Activated CD8-positive, alpha-beta T cell treated with anti-CD3 and anti-CD28 coated beads for 36 hours (primary cell): ENCODE measurements around the gene STK4. TPM values are rescaled to one million over a fixed set of nuclear protein-coding genes. Genes with fewer than 3 reads are reported as not detected.

Source experiments
- ATAC-seq: fragments of 200-7000 bp; cut with Tn5 transposase; one replicate; pipeline ENCODE4 v1.10.0; 2021; ENCODE audit warnings: mild to moderate bottlenecking, moderate library complexity
- CTCF ChIA-PET: fragments of 350-600 bp; sonication (Branson Sonifier 250); formaldehyde crosslinking; loops from one replicate; lab custom pipeline; 2021; ENCODE audit warnings: antibody characterized with exemption; lab: Charles Lee
- POLR2A ChIA-PET: fragments of 350-600 bp; sonication (Branson Sonifier 250); formaldehyde crosslinking; loops from one replicate; lab custom pipeline; 2021; ENCODE audit warnings: antibody characterized with exemption; lab: Charles Lee
- DNase-seq: peaks from one replicate; pipeline ENCODE4 v3.0.0-alpha.2; 2020
- H3K27ac Mint-ChIP-seq: one replicate; pipeline ENCODE4 v1.8.0; 2021; ENCODE audit warnings: mild to moderate bottlenecking, mixed read lengths
- H3K27me3 Mint-ChIP-seq: one replicate; pipeline ENCODE4 v1.8.0; 2021; ENCODE audit warnings: mixed read lengths
- H3K36me3 Mint-ChIP-seq: one replicate; pipeline ENCODE4 v1.8.0; 2021; ENCODE audit warnings: low read depth, mixed read lengths
- H3K4me1 Mint-ChIP-seq: one replicate; pipeline ENCODE4 v1.8.0; 2021; ENCODE audit warnings: low read depth, mixed read lengths
- H3K4me3 Mint-ChIP-seq: one replicate; pipeline ENCODE4 v1.8.0; 2021; ENCODE audit warnings: mild to moderate bottlenecking, moderate library complexity, mixed read lengths
- H3K9me3 Mint-ChIP-seq: one replicate; pipeline ENCODE4 v1.8.0; 2021; ENCODE audit warnings: mixed read lengths
- intact Hi-C: fragments of 100-400 bp; cut with micrococcal nuclease; formaldehyde crosslinking; loops from one replicate; pipeline ENCODE4 v1.10.0; 2022
- total RNA-seq, 2 experiments: library from RNA; stranded (reverse); gene quantifications; one replicate each; pipeline ENCODE4 v1.2.3, GENCODE V29; 2021
- TF ChIP-seq, protein P1 (sequence below): fragments of 200-600 bp; IDR thresholded peaks from one replicate; pipeline ENCODE4 v1.8.0; 2022; ENCODE audit warnings: antibody characterized with exemption, mild to moderate bottlenecking

The STK4 gene
- total RNA-seq, 2 experiments from 2014 or later = 154 to 165 TPM

DNA sequence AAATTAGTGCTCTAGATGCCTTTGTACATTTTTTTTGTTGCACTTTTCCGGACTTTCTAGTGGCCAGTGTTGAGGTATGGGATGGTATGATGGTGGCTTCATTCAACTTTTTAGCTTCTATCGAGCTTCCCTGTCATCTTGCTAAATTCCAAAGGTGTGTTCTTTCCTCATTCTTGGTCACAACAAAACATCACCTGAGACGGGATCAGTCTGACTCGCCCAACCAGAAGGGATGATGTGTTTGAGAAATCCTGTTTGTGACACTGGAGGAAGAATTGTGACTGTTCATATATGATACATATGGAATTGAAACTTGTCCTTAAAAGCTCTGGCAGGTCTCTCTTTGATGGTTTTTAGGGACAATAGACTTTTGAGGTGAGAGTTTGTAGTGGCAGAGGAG is 100.8 kb downstream of the STK4 start:
- CTCF ChIA-PET = interaction anchor here (1.1 to 1.5 kb wide), 3 partner anchors 9 to 29 kb away, joined by 3 to 6 read pairs (median 5); no protein-coding TSS in a partner anchor
- Mint-ChIP-seq H3K36me3 (peaks cover 68% of the 10 kb centered on the region), H3K9me3 (no peaks in the 10 kb centered on the region), H3K27ac (peak overlapping the region; percentile 53), H3K4me1 (peaks cover 71% of the 10 kb centered on the region), H3K27me3 (no peaks in the 10 kb centered on the region), H3K4me3 (no peak overlapping the region)
- ATAC-seq (no peak), DNase-seq (no peak)
- POLR2A ChIA-PET = interaction anchor here (1.5 kb wide), 1 partner anchor 23 kb away, joined by 4 read pairs; no protein-coding TSS in a partner anchor
- TF ChIP-seq, protein P1, sequence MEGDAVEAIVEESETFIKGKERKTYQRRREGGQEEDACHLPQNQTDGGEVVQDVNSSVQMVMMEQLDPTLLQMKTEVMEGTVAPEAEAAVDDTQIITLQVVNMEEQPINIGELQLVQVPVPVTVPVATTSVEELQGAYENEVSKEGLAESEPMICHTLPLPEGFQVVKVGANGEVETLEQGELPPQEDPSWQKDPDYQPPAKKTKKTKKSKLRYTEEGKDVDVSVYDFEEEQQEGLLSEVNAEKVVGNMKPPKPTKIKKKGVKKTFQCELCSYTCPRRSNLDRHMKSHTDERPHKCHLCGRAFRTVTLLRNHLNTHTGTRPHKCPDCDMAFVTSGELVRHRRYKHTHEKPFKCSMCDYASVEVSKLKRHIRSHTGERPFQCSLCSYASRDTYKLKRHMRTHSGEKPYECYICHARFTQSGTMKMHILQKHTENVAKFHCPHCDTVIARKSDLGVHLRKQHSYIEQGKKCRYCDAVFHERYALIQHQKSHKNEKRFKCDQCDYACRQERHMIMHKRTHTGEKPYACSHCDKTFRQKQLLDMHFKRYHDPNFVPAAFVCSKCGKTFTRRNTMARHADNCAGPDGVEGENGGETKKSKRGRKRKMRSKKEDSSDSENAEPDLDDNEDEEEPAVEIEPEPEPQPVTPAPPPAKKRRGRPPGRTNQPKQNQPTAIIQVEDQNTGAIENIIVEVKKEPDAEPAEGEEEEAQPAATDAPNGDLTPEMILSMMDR = no peak
- intact Hi-C loops = no loop called here

DNA sequence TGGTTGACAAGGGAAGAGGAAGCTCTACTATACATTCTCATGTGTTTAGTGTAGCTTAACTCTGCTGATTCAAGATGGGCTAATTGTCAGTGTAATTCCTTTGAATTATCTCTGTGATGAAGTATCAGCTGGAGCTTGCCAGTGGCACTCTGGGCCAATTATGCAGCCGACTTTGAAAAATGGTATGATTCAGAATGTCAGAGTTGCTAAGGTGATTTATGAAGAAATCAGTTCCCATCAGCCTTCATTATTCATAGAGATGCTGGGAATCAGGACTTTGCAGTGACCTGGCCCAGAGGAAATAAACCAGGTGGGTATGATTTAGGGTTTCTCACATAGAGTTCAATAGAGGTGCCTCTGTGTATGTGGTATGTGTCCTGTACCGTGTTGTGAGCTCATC is 101.2 kb downstream of the STK4 start:
- Mint-ChIP-seq H3K9me3 (no peaks in the 10 kb centered on the region), H3K27ac (peak overlapping the region; percentile 53), H3K36me3 (peaks cover 65% of the 10 kb centered on the region), H3K4me3 (no peak overlapping the region), H3K27me3 (no peaks in the 10 kb centered on the region), H3K4me1 (peaks cover 72% of the 10 kb centered on the region)
- intact Hi-C loops = no loop called here
- ChIA-PET POLR2A (interaction anchor here (1.5 kb wide), 1 partner anchor 23 kb away, joined by 4 read pairs; no protein-coding TSS in a partner anchor), CTCF (interaction anchor here (0.9 to 1.5 kb wide), 4 partner anchors 9 to 28 kb away, joined by 3 to 6 read pairs (median 4); no protein-coding TSS in a partner anchor)
- DNase-seq (no peak), ATAC-seq (no peak)
- TF ChIP-seq, protein P1 = no peak

DNA sequence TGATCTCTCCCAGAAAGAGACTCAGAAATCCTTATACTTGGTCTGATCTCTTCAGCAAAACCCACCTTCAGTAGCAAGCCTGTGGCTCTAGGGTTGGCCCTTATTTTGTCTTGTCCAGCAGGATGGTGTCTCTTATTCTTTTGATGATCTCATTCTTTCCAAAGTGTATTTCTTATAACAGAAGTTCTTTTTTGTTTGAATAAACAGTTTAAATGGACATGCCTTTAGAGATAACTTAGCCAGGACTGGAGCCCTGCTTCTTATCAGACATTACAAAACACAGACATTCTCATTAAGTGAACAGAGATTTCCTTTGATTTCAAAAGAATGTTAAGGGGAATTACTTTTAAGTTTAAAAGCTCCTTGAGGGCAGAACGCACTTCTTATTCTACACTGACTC is 102.9 kb downstream of the STK4 start:
- H3K4me1 Mint-ChIP-seq = peaks cover 73% of the 10 kb centered on the region
- H3K27ac Mint-ChIP-seq = peak overlapping the region; percentile 69
- no peaks in the 10 kb centered on the region for H3K27me3 Mint-ChIP-seq
- no peaks in the 10 kb centered on the region for H3K9me3 Mint-ChIP-seq
- intact Hi-C loops = no loop called here
- ATAC-seq = no peak
- no peak overlapping the region for H3K4me3 Mint-ChIP-seq
- POLR2A ChIA-PET = no interaction called here
- CTCF ChIA-PET = no interaction called here
- H3K36me3 Mint-ChIP-seq = peaks cover 64% of the 10 kb centered on the region
- TF ChIP-seq, protein P1 = no peak
- no peak for DNase-seq

DNA sequence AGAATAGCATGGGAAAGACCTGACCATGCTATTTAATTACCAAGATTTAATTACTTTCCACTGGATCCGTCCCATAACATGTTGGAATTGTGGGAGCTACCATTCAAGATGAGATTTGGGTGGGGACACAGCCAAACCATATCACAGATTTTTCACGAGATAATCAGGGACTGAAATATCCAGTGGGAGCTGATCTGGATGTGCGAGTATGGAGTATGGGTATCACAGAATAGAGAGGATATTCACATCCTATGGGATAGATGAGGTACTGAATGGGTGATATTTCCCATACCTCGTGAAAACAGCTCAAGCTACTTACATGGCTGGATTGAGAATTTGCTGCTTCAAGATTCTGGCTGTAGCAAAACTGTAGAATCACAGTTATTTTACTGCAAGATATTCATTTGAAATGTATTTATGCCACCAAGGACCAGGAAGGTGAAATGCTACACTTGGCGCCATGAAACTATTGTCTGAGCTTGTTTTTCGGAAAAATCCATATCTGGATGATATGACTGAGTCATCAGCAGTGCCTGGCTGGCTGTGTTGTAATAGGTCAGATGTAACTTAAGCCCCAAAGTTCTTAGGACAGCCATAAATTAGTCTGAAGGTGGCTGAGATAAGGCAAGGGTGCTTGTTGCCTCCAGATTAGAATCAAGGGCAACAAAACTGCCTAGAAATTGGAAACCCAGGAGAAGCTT is 104.8 kb downstream of the STK4 start:
- intact Hi-C loops = no loop called here
- ATAC-seq (no peak), DNase-seq (no peak)
- TF ChIP-seq, protein P1 = no peak
- ChIA-PET POLR2A (interaction anchor here (0.7 to 1.1 kb wide), 2 partner anchors 42 to 51 kb away, joined by 3 to 4 read pairs; no protein-coding TSS in a partner anchor), CTCF (interaction anchor here (0.8 to 5.0 kb wide), 12 partner anchors 11 to 700 kb away, joined by 3 to 33 read pairs (median 4); no protein-coding TSS in a partner anchor)
- peak overlapping the region; percentile 56 for H3K27ac Mint-ChIP-seq
- H3K4me3 Mint-ChIP-seq = no peak overlapping the region
- peaks cover 62% of the 10 kb centered on the region for H3K36me3 Mint-ChIP-seq
- H3K9me3 Mint-ChIP-seq = no peaks in the 10 kb centered on the region
- peaks cover 60% of the 10 kb centered on the region for H3K4me1 Mint-ChIP-seq
- no peaks in the 10 kb centered on the region for H3K27me3 Mint-ChIP-seq

DNA sequence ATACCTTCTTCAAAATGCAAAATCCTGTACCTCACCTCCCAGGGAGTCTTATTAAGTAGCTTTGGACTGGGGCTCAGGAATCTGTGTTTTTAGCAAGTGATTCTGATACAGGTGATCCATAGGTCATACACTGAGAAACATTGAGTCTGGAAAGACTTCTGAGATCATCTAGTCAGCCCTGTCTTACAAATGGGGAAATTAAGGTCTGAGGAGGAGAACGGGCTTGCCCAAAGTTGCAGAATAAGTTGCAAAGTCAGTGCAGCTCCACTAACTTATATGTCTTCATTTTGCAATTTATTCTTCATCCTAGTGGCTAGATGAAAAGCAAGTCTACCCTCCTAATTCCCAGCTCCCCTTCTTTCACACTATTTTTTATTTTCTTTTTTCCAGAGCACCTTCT is 105.8 kb downstream of the STK4 start:
- intact Hi-C loops = no loop called here
- Mint-ChIP-seq H3K9me3 (no peaks in the 10 kb centered on the region), H3K36me3 (peaks cover 63% of the 10 kb centered on the region), H3K4me3 (no peak overlapping the region), H3K27me3 (no peaks in the 10 kb centered on the region), H3K27ac (peak overlapping the region; percentile 72), H3K4me1 (peaks cover 53% of the 10 kb centered on the region)
- no peak for DNase-seq
- no peak for ATAC-seq
- CTCF ChIA-PET = interaction anchor here (0.9 to 5.0 kb wide), 9 partner anchors 12 to 699 kb away, joined by 3 to 33 read pairs (median 4); no protein-coding TSS in a partner anchor
- POLR2A ChIA-PET = interaction anchor here (0.7 to 1.1 kb wide), 2 partner anchors 15 to 43 kb away, joined by 3 to 4 read pairs; no protein-coding TSS in a partner anchor
- TF ChIP-seq, protein P1 = no peak
